Neural progenitor cell (in vitro differentiated cells): ENCODE results near the gene TSHZ1. TPM values are rescaled to one million over a fixed set of nuclear protein-coding genes. Genes with fewer than 3 reads are reported as not detected.

Source experiments
- DNase-seq: peaks from one replicate; pipeline ENCODE4 v3.0.0-alpha.2; 2016; ENCODE audit warnings: low spot score
- H2AFZ ChIP-seq: fragments of 200-600 bp; sonication (generic); replicated peaks from 2 replicates; pipeline ENCODE4 v1.6.1; 2016; ENCODE audit warnings: antibody characterized with exemption
- H3F3A ChIP-seq: fragments of 200-600 bp; sonication (generic); 2 replicates; pipeline ENCODE4 v1.6.1; 2016; ENCODE audit warnings: antibody characterized with exemption, low read depth
- H3K27ac ChIP-seq: fragments of 200-600 bp; sonication (generic); 2 replicates; pipeline ENCODE4 v1.5.1; 2016; ENCODE audit warnings: mild to moderate bottlenecking
- H3K27me3 ChIP-seq: fragments of 200-600 bp; sonication (generic); 2 replicates; pipeline ENCODE4 v1.6.1; 2016; ENCODE audit warnings: mild to moderate bottlenecking, moderate library complexity
- H3K36me3 ChIP-seq: fragments of 200-600 bp; sonication (generic); 2 replicates; pipeline ENCODE4 v1.5.1; 2016
- H3K4me1 ChIP-seq: fragments of 200-600 bp; sonication (generic); 2 replicates; pipeline ENCODE4 v1.6.1; 2016; ENCODE audit warnings: mixed run types
- H3K4me2 ChIP-seq: fragments of 200-600 bp; sonication (generic); 2 replicates; pipeline ENCODE4 v1.6.1; 2016
- H3K4me3 ChIP-seq: fragments of 200-600 bp; sonication (generic); 2 replicates; pipeline ENCODE4 v1.5.1; 2016
- H3K79me2 ChIP-seq: fragments of 200-600 bp; sonication (generic); 2 replicates; pipeline ENCODE4 v1.6.1; 2016; ENCODE audit warnings: low read depth
- H3K9ac ChIP-seq: fragments of 200-600 bp; sonication (generic); 2 replicates; pipeline ENCODE4 v1.6.1; 2016
- H3K9me3 ChIP-seq: fragments of 200-600 bp; sonication (generic); 2 replicates; pipeline ENCODE4 v1.5.1; 2016; ENCODE audit warnings: low read depth
- H4K20me1 ChIP-seq: fragments of 200-600 bp; sonication (generic); 2 replicates; pipeline ENCODE4 v1.6.1; 2016; ENCODE audit warnings: low read depth
- H3K27ac Mint-ChIP-seq: 3 replicates; pipeline ENCODE4 v1.8.0; 2021; ENCODE audit warnings: mixed read lengths
- H3K27me3 Mint-ChIP-seq: 2 replicates; pipeline ENCODE4 v1.8.0; 2022; ENCODE audit warnings: low read depth, mild to moderate bottlenecking, inconsistent platforms, moderate library complexity, mixed read lengths; ENCODE audit not compliant: insufficient read depth
- H3K36me3 Mint-ChIP-seq: 3 replicates; pipeline ENCODE4 v1.8.0; 2021; ENCODE audit warnings: mixed read lengths
- H3K4me1 Mint-ChIP-seq: 3 replicates; pipeline ENCODE4 v1.8.0; 2021; ENCODE audit warnings: mixed read lengths
- H3K4me3 Mint-ChIP-seq: 3 replicates; pipeline ENCODE4 v1.8.0; 2021; ENCODE audit warnings: mild to moderate bottlenecking, moderate library complexity, mixed read lengths
- H3K9me3 Mint-ChIP-seq: 3 replicates; pipeline ENCODE4 v1.8.0; 2020; ENCODE audit warnings: mixed read lengths
- EZH2 ChIP-seq: fragments of 200-600 bp; sonication (generic); IDR thresholded peaks from 2 replicates; pipeline ENCODE4 v1.6.1; 2017; ENCODE audit warnings: antibody characterized with exemption, mild to moderate bottlenecking, moderate library complexity
- EZH2phosphoT487 ChIP-seq: fragments of 200-600 bp; sonication (generic); IDR thresholded peaks from 2 replicates; pipeline ENCODE4 v1.6.1; 2017; ENCODE audit warnings: antibody characterized with exemption
- total RNA-seq: library from RNA; depleted of rRNA; stranded (reverse); fragments of >200 nt; gene quantifications from 2 replicates; pipeline ENCODE4 v1.2.3, GENCODE V29; 2015; ENCODE audit warnings: low replicate concordance
- TF ChIP-seq, protein P1 (sequence below): fragments of 200-600 bp; sonication (generic); IDR thresholded peaks from 2 replicates; pipeline ENCODE4 v1.5.1; 2017; ENCODE audit warnings: antibody characterized with exemption, mild to moderate bottlenecking

The TSHZ1 gene
- total RNA-seq, 1 donor from 2014 or later: 0.06 TPM

DNA sequence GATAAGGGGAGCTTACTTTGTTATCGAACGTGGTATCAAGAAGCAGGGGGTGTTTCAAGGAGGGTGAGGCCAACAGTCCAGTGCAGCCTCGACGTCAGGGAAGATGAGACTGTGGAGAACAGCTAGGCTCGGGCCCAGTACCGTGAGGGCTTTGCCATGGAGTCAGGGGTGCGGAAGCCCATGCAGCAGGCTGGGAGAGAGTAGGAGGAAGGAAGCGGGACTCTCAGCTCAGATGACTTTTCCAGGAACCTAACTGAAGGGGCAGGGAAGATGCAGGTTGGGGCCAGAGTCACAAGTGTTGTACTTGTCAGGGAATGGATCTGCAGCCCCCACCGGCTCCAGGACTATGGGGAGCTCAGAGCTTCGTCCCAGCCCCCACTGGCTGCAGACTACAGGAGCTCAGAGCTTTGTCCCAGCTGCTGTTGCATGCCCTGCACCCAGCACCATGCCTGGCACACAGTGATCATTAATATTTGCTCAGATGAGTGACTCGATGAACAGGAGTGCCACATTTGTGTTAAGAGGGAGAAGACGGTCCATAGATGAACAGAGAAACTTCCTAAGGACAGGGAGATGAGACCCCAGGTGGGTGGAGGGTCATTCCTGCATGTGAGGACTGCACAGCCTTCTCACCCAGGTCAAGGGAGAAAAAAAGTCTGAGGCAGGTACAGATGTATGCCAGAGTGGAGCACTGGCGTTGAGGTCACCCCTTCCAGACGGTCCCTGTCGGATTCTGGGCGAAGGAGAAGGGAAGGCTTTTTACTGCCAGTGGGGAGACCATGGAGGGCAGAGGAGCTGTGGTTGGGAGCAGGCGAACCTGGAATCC is 38.1 kb upstream of the TSHZ1 start:
- Histone ChIP-seq H3K4me3 (no peak overlapping the region), H3K79me2 (no peaks in the 10 kb centered on the region), H3K27ac (no peak overlapping the region), H4K20me1 (no peaks in the 10 kb centered on the region), H2AFZ (peak overlapping the region; percentile 47), H3K9ac (no peak overlapping the region), H3F3A (no peaks in the 10 kb centered on the region), H3K4me2 (no peak overlapping the region), H3K4me1 (peaks cover 4% of the 10 kb centered on the region), H3K9me3 (no peaks in the 10 kb centered on the region), H3K27me3 (no peaks in the 10 kb centered on the region), H3K36me3 (no peaks in the 10 kb centered on the region)
- peaks cover 3% of the 10 kb centered on the region for H3K27me3 Mint-ChIP-seq
- H3K4me1 Mint-ChIP-seq: peaks cover 4% of the 10 kb centered on the region
- H3K9me3 Mint-ChIP-seq: no peaks in the 10 kb centered on the region
- no peaks in the 10 kb centered on the region for H3K36me3 Mint-ChIP-seq
- H3K27ac Mint-ChIP-seq: no peak overlapping the region
- no peak overlapping the region for H3K4me3 Mint-ChIP-seq
- no peak for TF ChIP-seq EZH2phosphoT487
- TF ChIP-seq EZH2: no peak
- TF ChIP-seq, protein P1, sequence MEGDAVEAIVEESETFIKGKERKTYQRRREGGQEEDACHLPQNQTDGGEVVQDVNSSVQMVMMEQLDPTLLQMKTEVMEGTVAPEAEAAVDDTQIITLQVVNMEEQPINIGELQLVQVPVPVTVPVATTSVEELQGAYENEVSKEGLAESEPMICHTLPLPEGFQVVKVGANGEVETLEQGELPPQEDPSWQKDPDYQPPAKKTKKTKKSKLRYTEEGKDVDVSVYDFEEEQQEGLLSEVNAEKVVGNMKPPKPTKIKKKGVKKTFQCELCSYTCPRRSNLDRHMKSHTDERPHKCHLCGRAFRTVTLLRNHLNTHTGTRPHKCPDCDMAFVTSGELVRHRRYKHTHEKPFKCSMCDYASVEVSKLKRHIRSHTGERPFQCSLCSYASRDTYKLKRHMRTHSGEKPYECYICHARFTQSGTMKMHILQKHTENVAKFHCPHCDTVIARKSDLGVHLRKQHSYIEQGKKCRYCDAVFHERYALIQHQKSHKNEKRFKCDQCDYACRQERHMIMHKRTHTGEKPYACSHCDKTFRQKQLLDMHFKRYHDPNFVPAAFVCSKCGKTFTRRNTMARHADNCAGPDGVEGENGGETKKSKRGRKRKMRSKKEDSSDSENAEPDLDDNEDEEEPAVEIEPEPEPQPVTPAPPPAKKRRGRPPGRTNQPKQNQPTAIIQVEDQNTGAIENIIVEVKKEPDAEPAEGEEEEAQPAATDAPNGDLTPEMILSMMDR: no peak
- DNase-seq: no peak

DNA sequence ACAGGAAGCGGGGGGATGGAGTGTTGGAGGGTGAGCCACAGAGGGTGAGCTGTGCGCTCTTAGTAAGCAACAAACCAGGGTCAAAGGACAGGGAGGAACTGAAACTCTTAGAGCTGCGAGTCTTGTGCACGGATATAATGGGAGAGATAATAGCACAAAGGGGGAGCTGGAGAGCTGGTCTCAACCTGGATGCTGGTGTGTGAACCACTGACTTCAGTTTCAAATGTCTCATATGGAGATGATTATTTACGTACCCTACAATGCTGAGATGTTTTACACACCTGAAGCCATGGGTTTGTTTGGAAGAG is 37.5 kb upstream of the TSHZ1 start:
- Histone ChIP-seq H4K20me1 (no peaks in the 10 kb centered on the region), H3K9me3 (no peaks in the 10 kb centered on the region), H2AFZ (peak overlapping the region; percentile 47), H3F3A (no peaks in the 10 kb centered on the region), H3K36me3 (no peaks in the 10 kb centered on the region), H3K4me1 (peaks cover 4% of the 10 kb centered on the region), H3K4me3 (no peak overlapping the region), H3K79me2 (no peaks in the 10 kb centered on the region), H3K4me2 (no peak overlapping the region), H3K9ac (no peak overlapping the region), H3K27ac (no peak overlapping the region), H3K27me3 (no peaks in the 10 kb centered on the region)
- H3K4me3 Mint-ChIP-seq: no peak overlapping the region
- H3K9me3 Mint-ChIP-seq: no peaks in the 10 kb centered on the region
- TF ChIP-seq EZH2: no peak
- TF ChIP-seq, protein P1: peak; percentile 30
- H3K36me3 Mint-ChIP-seq: no peaks in the 10 kb centered on the region
- H3K4me1 Mint-ChIP-seq: peaks cover 4% of the 10 kb centered on the region
- DNase-seq: peak; percentile 32
- H3K27ac Mint-ChIP-seq: no peak overlapping the region
- peaks cover 3% of the 10 kb centered on the region for H3K27me3 Mint-ChIP-seq

DNA sequence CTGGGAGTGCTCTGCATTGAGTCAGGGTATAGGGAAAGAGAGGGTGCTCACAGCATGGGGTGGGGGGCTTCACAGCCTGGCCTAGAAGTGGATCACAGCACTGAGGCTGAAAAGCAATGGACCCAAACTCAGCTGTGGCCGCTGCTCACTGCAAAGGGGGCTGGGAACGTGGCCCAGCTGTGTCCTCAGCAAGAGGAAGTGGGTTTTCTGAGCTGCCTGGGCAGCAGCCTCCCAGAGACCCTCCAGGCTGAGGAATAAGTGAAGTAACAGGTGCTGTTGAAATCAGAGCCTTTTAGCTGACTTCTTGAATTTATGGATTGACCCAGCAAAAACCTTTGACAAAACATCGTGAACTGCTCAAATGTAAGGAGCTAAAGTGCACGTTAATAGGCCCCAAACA is 36.9 kb upstream of the TSHZ1 start:
- Histone ChIP-seq H3F3A (no peaks in the 10 kb centered on the region), H4K20me1 (no peaks in the 10 kb centered on the region), H3K4me2 (no peak overlapping the region), H3K9ac (no peak overlapping the region), H2AFZ (peak overlapping the region; percentile 47), H3K36me3 (no peaks in the 10 kb centered on the region), H3K4me3 (no peak overlapping the region), H3K79me2 (no peaks in the 10 kb centered on the region), H3K27me3 (no peaks in the 10 kb centered on the region), H3K9me3 (no peaks in the 10 kb centered on the region), H3K4me1 (peaks cover 4% of the 10 kb centered on the region), H3K27ac (no peak overlapping the region)
- peaks cover 3% of the 10 kb centered on the region for H3K27me3 Mint-ChIP-seq
- H3K4me1 Mint-ChIP-seq: peaks cover 4% of the 10 kb centered on the region
- H3K36me3 Mint-ChIP-seq: no peaks in the 10 kb centered on the region
- no peak for DNase-seq
- TF ChIP-seq EZH2 (no peak), EZH2phosphoT487 (no peak)
- TF ChIP-seq, protein P1: no peak
- no peak overlapping the region for H3K27ac Mint-ChIP-seq
- no peak overlapping the region for H3K4me3 Mint-ChIP-seq
- no peaks in the 10 kb centered on the region for H3K9me3 Mint-ChIP-seq
